ENCODE results near the gene CARHSP1. TPM values are rescaled to one million over a fixed set of nuclear protein-coding genes. Genes with fewer than 3 reads are reported as not detected.

Gene CARHSP1
- total and polyA plus RNA-seq, 7 donors = 32.1 to 154 (median 79.5) TPM

- TF ChIP-seq POLR2AphosphoS5 (IDR thresholded peaks at IDR 0.05) (no peak), POLR2A (IDR thresholded peaks at IDR 0.05) (no peak), EP300 (IDR thresholded peaks at IDR 0.05) (no peak), CTCF (IDR thresholded peaks at IDR 0.05) (no peak)
- H3K36me3 ChIP-seq = peaks cover 0 to 44% (median 9%) of the 10 kb centered on the region in 4 donors
- H3K27ac ChIP-seq = no peak overlapping the region
- H3K4me1 ChIP-seq = no peaks in the 10 kb centered on the region
- 91 to 92% methylated on average over 9 of the region's 9 CpGs for WGBS, 2 donors
- H3K27me3 ChIP-seq = no peaks in the 10 kb centered on the region
- H3K4me3 ChIP-seq = no peak overlapping the region
- DNase-seq = peak; percentile 52
- intact Hi-C loops (cut with DNase I) = no loop called here
- H3K9me3 ChIP-seq = no peaks in the 10 kb centered on the region
Measured at GRCh38 chr16:8854298-8854948, 14.4 kb downstream of the CARHSP1 start.

- no peak for DNase-seq
- H3K27ac ChIP-seq = no peak overlapping the region
- no peaks in the 10 kb centered on the region for H3K9me3 ChIP-seq
- peaks cover 0 to 48% (median 8%) of the 10 kb centered on the region in 4 donors for H3K36me3 ChIP-seq
- WGBS, 2 donors = 86 to 87% methylated on average over 7 of the region's 7 CpGs
- intact Hi-C loops (cut with DNase I) = no loop called here
- no peaks in the 10 kb centered on the region for H3K4me1 ChIP-seq
- TF ChIP-seq POLR2A (IDR thresholded peaks at IDR 0.05) (no peak), POLR2AphosphoS5 (IDR thresholded peaks at IDR 0.05) (no peak), EP300 (IDR thresholded peaks at IDR 0.05) (no peak), CTCF (IDR thresholded peaks at IDR 0.05) (no peak)
- H3K4me3 ChIP-seq = no peak overlapping the region
- H3K27me3 ChIP-seq = no peaks in the 10 kb centered on the region
Measured at GRCh38 chr16:8853611-8854010, 15.2 kb downstream of the CARHSP1 start.

GRCh38 chr16:8853150-8853549, 15.7 kb downstream of the CARHSP1 start:
- no peak overlapping the region for H3K4me3 ChIP-seq
- H3K27ac ChIP-seq = peak overlapping the region in 1 of 4 donors; percentile 31
- H3K9me3 ChIP-seq = no peaks in the 10 kb centered on the region
- no peaks in the 10 kb centered on the region for H3K27me3 ChIP-seq
- H3K36me3 ChIP-seq = peaks cover 0 to 48% (median 7%) of the 10 kb centered on the region in 4 donors
- WGBS, 2 donors = 84 to 91% methylated on average over 7 of the region's 7 CpGs
- intact Hi-C loops (cut with DNase I) = no loop called here
- no peaks in the 10 kb centered on the region for H3K4me1 ChIP-seq
- peak; percentile 49 for DNase-seq
- no peak for TF ChIP-seq EP300 (IDR thresholded peaks at IDR 0.05)
- no peak for TF ChIP-seq POLR2A (IDR thresholded peaks at IDR 0.05)
- peak in 1 of 4 donors; percentile 4 for TF ChIP-seq POLR2AphosphoS5 (IDR thresholded peaks at IDR 0.05)

- H3K27me3 ChIP-seq = no peaks in the 10 kb centered on the region
- TF ChIP-seq POLR2AphosphoS5 (IDR thresholded peaks at IDR 0.05) = no peak
- TF ChIP-seq POLR2A (IDR thresholded peaks at IDR 0.05) = no peak
- TF ChIP-seq CTCF (IDR thresholded peaks at IDR 0.05) = no peak
- TF ChIP-seq EP300 (IDR thresholded peaks at IDR 0.05) = no peak
- H3K36me3 ChIP-seq = peaks cover 0 to 51% (median 9%) of the 10 kb centered on the region in 4 donors
- DNase-seq = peak; percentile 52
- H3K4me1 ChIP-seq = no peaks in the 10 kb centered on the region
- WGBS, 2 donors = 75 to 82% methylated on average over 8 of the region's 8 CpGs
- H3K27ac ChIP-seq = no peak overlapping the region
- H3K4me3 ChIP-seq = no peak overlapping the region
- intact Hi-C loops (cut with DNase I) = no loop called here
- H3K9me3 ChIP-seq = no peaks in the 10 kb centered on the region
Measured at GRCh38 chr16:8852534-8852933, 16.3 kb downstream of the CARHSP1 start.

GRCh38 chr16:8851761-8852403, 16.9 kb downstream of the CARHSP1 start:
- Histone ChIP-seq H3K36me3 (peaks cover 0 to 52% (median 9%) of the 10 kb centered on the region in 4 donors), H3K4me1 (no peaks in the 10 kb centered on the region), H3K27me3 (no peaks in the 10 kb centered on the region), H3K9me3 (no peaks in the 10 kb centered on the region), H3K4me3 (no peak overlapping the region), H3K27ac (no peak overlapping the region)
- intact Hi-C loops (cut with DNase I) = no loop called here
- peak; percentile 39 for DNase-seq
- 88 to 93% methylated on average over 8 of the region's 8 CpGs for WGBS, 2 donors
- TF ChIP-seq POLR2AphosphoS5 (IDR thresholded peaks at IDR 0.05) (no peak), EP300 (IDR thresholded peaks at IDR 0.05) (no peak), CTCF (IDR thresholded peaks at IDR 0.05) (no peak), POLR2A (IDR thresholded peaks at IDR 0.05) (no peak)
